Neuronal stem cell (in vitro differentiated cells): Measurements from ENCODE around the gene ANK3.

Experiments
- DNase-seq: peaks from one replicate; pipeline ENCODE4 v3.0.0-alpha.2; 2013; ENCODE audit warnings: low spot score
- H2AFZ ChIP-seq: one replicate; pipeline ENCODE4 v1.6.1; 2013; ENCODE audit warnings: mild to moderate bottlenecking, low read length, inconsistent platforms
- H2AK5ac ChIP-seq: 2 replicates; pipeline ENCODE4 v1.6.1; 2013; ENCODE audit warnings: low read depth, mild to moderate bottlenecking, inconsistent platforms, low read length, moderate library complexity, mixed read lengths
- H2BK120ac ChIP-seq: 2 replicates; pipeline ENCODE4 v1.6.1; 2013; ENCODE audit warnings: low read depth, mild to moderate bottlenecking, inconsistent platforms, low read length, moderate library complexity, mixed read lengths
- H2BK12ac ChIP-seq: one replicate; pipeline ENCODE4 v1.6.1; 2013; ENCODE audit warnings: low read length, inconsistent platforms
- H2BK15ac ChIP-seq: 2 replicates; pipeline ENCODE4 v1.6.1; 2013; ENCODE audit warnings: mild to moderate bottlenecking, low read length, inconsistent platforms, mixed read lengths
- H2BK5ac ChIP-seq: one replicate; pipeline ENCODE4 v1.6.1; 2013; ENCODE audit warnings: inconsistent platforms, mild to moderate bottlenecking, low read length, moderate library complexity
- H3K14ac ChIP-seq: one replicate; pipeline ENCODE4 v1.6.1; 2013; ENCODE audit warnings: low read length, inconsistent platforms
- H3K18ac ChIP-seq: 2 replicates; pipeline ENCODE4 v1.6.1; 2013; ENCODE audit warnings: low read length, inconsistent platforms
- H3K23ac ChIP-seq: 2 replicates; pipeline ENCODE4 v1.6.1; 2013; ENCODE audit warnings: low read depth, mild to moderate bottlenecking, mixed read lengths, low read length, inconsistent platforms; ENCODE audit not compliant: poor library complexity
- H3K27ac ChIP-seq: replicated peaks from 3 replicates; pipeline ENCODE4 v1.5.1; 2013; ENCODE audit warnings: low read length, inconsistent platforms
- H3K27me3 ChIP-seq, 3 experiments: 2 replicates each; pipeline ENCODE4 v1.6.1; 2013; ENCODE audit warnings: low read length in 3 of 3, mild to moderate bottlenecking in 2 of 3, inconsistent platforms in 1 of 3, low read depth in 1 of 3, mixed read lengths in 1 of 3, moderate library complexity in 1 of 3; ENCODE audit not compliant: control insufficient read depth in 3 of 3, insufficient read depth in 3 of 3
- H3K36me3 ChIP-seq, 2 donors: replicated peaks in 1 of 2; 2 replicates each; pipeline ENCODE4 v1.6.1; 2013; ENCODE audit warnings: low read length in 2 of 2; ENCODE audit not compliant: control insufficient read depth in 2 of 2, insufficient read depth in 2 of 2
- H3K4ac ChIP-seq: 2 replicates; pipeline ENCODE4 v1.6.1; 2013; ENCODE audit warnings: inconsistent platforms, mild to moderate bottlenecking, low read length, moderate library complexity
- H3K4me1 ChIP-seq, 2 donors: 1 replicate in 1 of 2; 2 replicates in 1 of 2; pipeline ENCODE4 v1.6.1; 2013; ENCODE audit warnings: low read length in 2 of 2, low read depth in 1 of 2; ENCODE audit not compliant: control insufficient read depth in 2 of 2, insufficient read depth in 1 of 2
- H3K4me2 ChIP-seq: one replicate; pipeline ENCODE4 v1.6.1; 2013; ENCODE audit warnings: mild to moderate bottlenecking, low read length, inconsistent platforms; ENCODE audit not compliant: insufficient read depth, poor library complexity, severe bottlenecking
- H3K4me3 ChIP-seq, 2 donors: 2 replicates each; pipeline ENCODE4 v1.5.1; 2013; ENCODE audit warnings: low read length in 2 of 2, mild to moderate bottlenecking in 2 of 2, inconsistent platforms in 1 of 2, moderate library complexity in 1 of 2
- H3K79me1 ChIP-seq: one replicate; pipeline ENCODE4 v1.6.1; 2013; ENCODE audit warnings: low read depth, mild to moderate bottlenecking, inconsistent platforms, low read length, moderate library complexity
- H3K9ac ChIP-seq: one replicate; pipeline ENCODE4 v1.6.1; 2013; ENCODE audit warnings: mild to moderate bottlenecking, low read depth, low read length, inconsistent platforms; ENCODE audit not compliant: poor library complexity
- H3K9me3 ChIP-seq, 2 donors: replicated peaks in 1 of 2; 2 replicates each; pipeline versions ENCODE3 to v1.6.1; 2013; ENCODE audit warnings: low read length in 2 of 2, mild to moderate bottlenecking in 2 of 2, inconsistent platforms in 1 of 2, low read depth in 1 of 2, mixed read lengths in 1 of 2, moderate library complexity in 1 of 2; ENCODE audit not compliant: control insufficient read depth in 2 of 2, insufficient read depth in 1 of 2
- H4K8ac ChIP-seq: one replicate; pipeline ENCODE4 v1.6.1; 2013; ENCODE audit warnings: low read depth, mild to moderate bottlenecking, inconsistent platforms, low read length, moderate library complexity
- H4K91ac ChIP-seq: one replicate; pipeline ENCODE4 v1.6.1; 2013; ENCODE audit warnings: low read length, low read depth, mild to moderate bottlenecking, inconsistent platforms; ENCODE audit not compliant: poor library complexity
- WGBS, 2 donors: extraction: QIAGEN DNeasy Blood & Tissue Kit; methylation state at CpG; one replicate each; pipeline ENCODE4 v1.1.7; 2013; ENCODE audit warnings: missing lambda C conversion rate in 2 of 2, mixed read lengths in 1 of 2; ENCODE audit not compliant: insufficient read length in 2 of 2, insufficient replicate concordance in 1 of 2; ENCODE audit errors: extremely low coverage in 2 of 2; 5-methylcytosine and 5-hydroxymethylcytosine counted together

ANK3 gene

GRCh38 chr10:60148266-60148840 is 241.3 kb downstream of the ANK3 start:
- no peak for DNase-seq
- Histone ChIP-seq H3K4ac (no peak overlapping the region), H3K9ac (no peak overlapping the region), H3K9me3 (peaks cover 0 to 3% of the 10 kb centered on the region in 2 donors), H2BK15ac (no peak overlapping the region), H3K4me1 (peaks cover 0 to 4% of the 10 kb centered on the region in 2 donors), H3K79me1 (no peaks in the 10 kb centered on the region), H3K27me3 (no peaks in the 10 kb centered on the region), H3K27ac (no peak overlapping the region), H2AK5ac (no peak overlapping the region), H3K14ac (no peak overlapping the region), H3K4me3 (no peak overlapping the region), H3K23ac (no peak overlapping the region), H2BK120ac (no peak overlapping the region), H2BK12ac (no peak overlapping the region), H2BK5ac (no peak overlapping the region), H3K4me2 (no peak overlapping the region), H4K91ac (no peak overlapping the region), H3K36me3 (no peaks in the 10 kb centered on the region), H4K8ac (no peak overlapping the region), H3K18ac (no peak overlapping the region), H2AFZ (no peak overlapping the region)

- H3K4me2 ChIP-seq = no peak overlapping the region
- no peak overlapping the region for H2BK15ac ChIP-seq
- H2BK5ac ChIP-seq = no peak overlapping the region
- no peak overlapping the region for H3K18ac ChIP-seq
- no peak overlapping the region for H2AFZ ChIP-seq
- H3K4me3 ChIP-seq = no peak overlapping the region
- H3K36me3 ChIP-seq = no peaks in the 10 kb centered on the region
- H4K91ac ChIP-seq = no peak overlapping the region
- no peak overlapping the region for H3K4ac ChIP-seq
- peaks cover 0 to 3% of the 10 kb centered on the region in 2 donors for H3K9me3 ChIP-seq
- no peak overlapping the region for H2BK120ac ChIP-seq
- DNase-seq = no peak
- H2BK12ac ChIP-seq = no peak overlapping the region
- no peak overlapping the region for H3K14ac ChIP-seq
- H3K27me3 ChIP-seq = no peaks in the 10 kb centered on the region
- H4K8ac ChIP-seq = no peak overlapping the region
- H3K9ac ChIP-seq = no peak overlapping the region
- no peaks in the 10 kb centered on the region for H3K79me1 ChIP-seq
- WGBS, 2 donors = no CpG with 5 or more reads among the region's 3 CpGs
- no peak overlapping the region for H3K23ac ChIP-seq
- peaks cover 0 to 4% of the 10 kb centered on the region in 2 donors for H3K4me1 ChIP-seq
- H2AK5ac ChIP-seq = no peak overlapping the region
- H3K27ac ChIP-seq = no peak overlapping the region
Observed at GRCh38 chr10:60147576-60148265, 242.0 kb downstream of the ANK3 start.

- Histone ChIP-seq H4K8ac (no peak overlapping the region), H3K4me3 (no peak overlapping the region), H2AK5ac (no peak overlapping the region), H3K27me3 (no peaks in the 10 kb centered on the region), H2BK120ac (no peak overlapping the region), H3K4me1 (peaks cover 0 to 4% of the 10 kb centered on the region in 2 donors), H3K27ac (no peak overlapping the region), H3K18ac (no peak overlapping the region), H4K91ac (no peak overlapping the region), H2BK15ac (no peak overlapping the region), H2BK12ac (no peak overlapping the region), H3K9ac (no peak overlapping the region), H3K36me3 (no peaks in the 10 kb centered on the region), H3K14ac (peak overlapping the region; percentile 83), H2AFZ (no peak overlapping the region), H3K4me2 (no peak overlapping the region), H2BK5ac (no peak overlapping the region), H3K23ac (no peak overlapping the region), H3K79me1 (no peaks in the 10 kb centered on the region), H3K4ac (no peak overlapping the region), H3K9me3 (peaks cover 0 to 3% of the 10 kb centered on the region in 2 donors)
- DNase-seq = no peak
- WGBS, 2 donors = no CpG with 5 or more reads among the region's 4 CpGs
Observed at GRCh38 chr10:60147025-60147424, 242.7 kb downstream of the ANK3 start.

GRCh38 chr10:60144099-60144498 is 245.6 kb downstream of the ANK3 start:
- DNase-seq = no peak
- no peak overlapping the region for H2BK120ac ChIP-seq
- H3K4me3 ChIP-seq = no peak overlapping the region
- no peak overlapping the region for H2BK12ac ChIP-seq
- H3K27ac ChIP-seq = no peak overlapping the region
- H2AFZ ChIP-seq = no peak overlapping the region
- no peak overlapping the region for H3K9ac ChIP-seq
- no peak overlapping the region for H3K23ac ChIP-seq
- H3K27me3 ChIP-seq = no peaks in the 10 kb centered on the region
- no peaks in the 10 kb centered on the region for H3K79me1 ChIP-seq
- H4K8ac ChIP-seq = no peak overlapping the region
- peaks cover 7 to 9% of the 10 kb centered on the region in 2 donors for H3K4me1 ChIP-seq
- H3K4ac ChIP-seq = no peak overlapping the region
- H2BK15ac ChIP-seq = no peak overlapping the region
- H3K14ac ChIP-seq = no peak overlapping the region
- no peak overlapping the region for H2AK5ac ChIP-seq
- no peak overlapping the region for H4K91ac ChIP-seq
- no peaks in the 10 kb centered on the region for H3K36me3 ChIP-seq
- WGBS, 2 donors = no CpG with 5 or more reads among the region's 3 CpGs
- no peaks in the 10 kb centered on the region for H3K9me3 ChIP-seq
- H3K4me2 ChIP-seq = no peak overlapping the region
- H2BK5ac ChIP-seq = no peak overlapping the region
- H3K18ac ChIP-seq = no peak overlapping the region
